CD4-positive, alpha-beta T cell (primary cell): ENCODE measurements around the gene AVPR2. TPM values are rescaled to one million over a fixed set of nuclear protein-coding genes. Genes with fewer than 3 reads are reported as not detected.

ENCODE experiments used
- ATAC-seq: fragments of 200-7000 bp; cut with Tn5 transposase; one replicate; pipeline ENCODE4 v1.10.0; 2022; ENCODE audit warnings: mild to moderate bottlenecking; ENCODE audit not compliant: poor library complexity
- CTCF ChIA-PET: fragments of 350-600 bp; sonication (Branson Sonifier 250); formaldehyde crosslinking; loops from one replicate; lab custom pipeline; 2021; ENCODE audit warnings: antibody characterized with exemption, inconsistent platforms; lab: Charles Lee
- POLR2A ChIA-PET: fragments of 350-600 bp; sonication (Branson Sonifier 250); formaldehyde crosslinking; loops from one replicate; lab custom pipeline; 2021; ENCODE audit warnings: antibody characterized with exemption, inconsistent platforms; lab: Charles Lee
- DNase-seq, 14 experiments: peaks; one replicate each; pipeline ENCODE4 v3.0.0-alpha.2; 2013 to 2020; ENCODE audit warnings: mixed read lengths in 2 of 14
- H3K27ac ChIP-seq, 2 donors: one replicate each; pipeline versions ENCODE4 v1.5.1 to v1.7.0; 2013; ENCODE audit warnings: low read length in 2 of 2, low read depth in 1 of 2, mild to moderate bottlenecking in 1 of 2
- H3K27me3 ChIP-seq, 2 experiments: 1 replicate in 1 of 2; 2 replicates in 1 of 2; pipeline versions ENCODE4 v1.6.1 to v1.7.0; 2013; ENCODE audit warnings: low read length in 2 of 2, control low read depth in 1 of 2, mild to moderate bottlenecking in 1 of 2, moderate library complexity in 1 of 2; ENCODE audit not compliant: insufficient read depth in 2 of 2, control insufficient read depth in 1 of 2
- H3K36me3 ChIP-seq: one replicate; pipeline ENCODE4 v1.6.1; 2013; ENCODE audit warnings: low read length, control low read depth; ENCODE audit not compliant: insufficient read depth
- H3K4me1 ChIP-seq: one replicate; pipeline ENCODE4 v1.6.1; 2013; ENCODE audit warnings: low read length, control low read depth; ENCODE audit not compliant: insufficient read depth
- H3K4me3 ChIP-seq: one replicate; pipeline ENCODE4 v1.5.1; 2013; ENCODE audit warnings: mild to moderate bottlenecking, low read length, moderate library complexity
- H3K9me3 ChIP-seq, 2 experiments: 1 replicate in 1 of 2; 2 replicates in 1 of 2; pipeline versions ENCODE4 v1.6.1 to v1.7.0; 2013; ENCODE audit warnings: low read length in 2 of 2, mild to moderate bottlenecking in 2 of 2, control low read depth in 1 of 2, moderate library complexity in 1 of 2; ENCODE audit not compliant: control insufficient read depth in 1 of 2, insufficient read depth in 1 of 2
- H3K27ac Mint-ChIP-seq: one replicate; pipeline ENCODE4 v1.8.0; 2020; ENCODE audit warnings: mixed read lengths
- H3K27me3 Mint-ChIP-seq: one replicate; pipeline ENCODE4 v1.8.0; 2021; ENCODE audit warnings: mixed read lengths
- H3K36me3 Mint-ChIP-seq: one replicate; pipeline ENCODE4 v1.8.0; 2021; ENCODE audit warnings: low read depth, mixed read lengths
- H3K4me1 Mint-ChIP-seq: one replicate; pipeline ENCODE4 v1.8.0; 2021; ENCODE audit warnings: low read depth, mixed read lengths
- H3K4me3 Mint-ChIP-seq: one replicate; pipeline ENCODE4 v1.8.0; 2020; ENCODE audit warnings: mild to moderate bottlenecking, mixed read lengths
- H3K9me3 Mint-ChIP-seq: one replicate; pipeline ENCODE4 v1.8.0; 2020; ENCODE audit warnings: mixed read lengths
- intact Hi-C, 2 experiments: fragments of 100-400 bp; cut with DNase I in 1 of 2; cut with micrococcal nuclease in 1 of 2; formaldehyde crosslinking; loops; one replicate each; pipeline versions ENCODE4 v1.15.1 to v1.9.0; 2023 to 2025; cut with DNase I, micrococcal nuclease
- total RNA-seq, 174 experiments: library from RNA in 2 of 174; stranded (reverse) in 2 of 174; gene quantifications; one replicate each; pipeline ENCODE4 v1.2.3 and lab custom pipeline; 2021 to 2026
- TF ChIP-seq, protein P1 (sequence below): fragments of 200-600 bp; IDR thresholded peaks from one replicate; pipeline ENCODE4 v1.8.0; 2022; ENCODE audit warnings: antibody characterized with exemption, mild to moderate bottlenecking

Gene AVPR2
- total RNA-seq, 2 experiments from 2014 or later, result not detected

GRCh38 chrX:153865321-153865580, 39.2 kb upstream of the AVPR2 start:
- Histone ChIP-seq H3K27me3 (no peaks in the 10 kb centered on the region), H3K4me1 (no peaks in the 10 kb centered on the region), H3K9me3 (no peaks in the 10 kb centered on the region), H3K27ac (no peak overlapping the region), H3K4me3 (no peak overlapping the region), H3K36me3 (no peaks in the 10 kb centered on the region)
- ChIA-PET POLR2A (no interaction called here), CTCF (no interaction called here)
- H3K4me3 Mint-ChIP-seq, result no peak overlapping the region
- ATAC-seq, result no peak
- no peaks in the 10 kb centered on the region for H3K36me3 Mint-ChIP-seq
- no peaks in the 10 kb centered on the region for H3K4me1 Mint-ChIP-seq
- no peak for DNase-seq
- intact Hi-C loops, result no loop called here
- TF ChIP-seq, protein P1, sequence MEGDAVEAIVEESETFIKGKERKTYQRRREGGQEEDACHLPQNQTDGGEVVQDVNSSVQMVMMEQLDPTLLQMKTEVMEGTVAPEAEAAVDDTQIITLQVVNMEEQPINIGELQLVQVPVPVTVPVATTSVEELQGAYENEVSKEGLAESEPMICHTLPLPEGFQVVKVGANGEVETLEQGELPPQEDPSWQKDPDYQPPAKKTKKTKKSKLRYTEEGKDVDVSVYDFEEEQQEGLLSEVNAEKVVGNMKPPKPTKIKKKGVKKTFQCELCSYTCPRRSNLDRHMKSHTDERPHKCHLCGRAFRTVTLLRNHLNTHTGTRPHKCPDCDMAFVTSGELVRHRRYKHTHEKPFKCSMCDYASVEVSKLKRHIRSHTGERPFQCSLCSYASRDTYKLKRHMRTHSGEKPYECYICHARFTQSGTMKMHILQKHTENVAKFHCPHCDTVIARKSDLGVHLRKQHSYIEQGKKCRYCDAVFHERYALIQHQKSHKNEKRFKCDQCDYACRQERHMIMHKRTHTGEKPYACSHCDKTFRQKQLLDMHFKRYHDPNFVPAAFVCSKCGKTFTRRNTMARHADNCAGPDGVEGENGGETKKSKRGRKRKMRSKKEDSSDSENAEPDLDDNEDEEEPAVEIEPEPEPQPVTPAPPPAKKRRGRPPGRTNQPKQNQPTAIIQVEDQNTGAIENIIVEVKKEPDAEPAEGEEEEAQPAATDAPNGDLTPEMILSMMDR, result no peak
- H3K27me3 Mint-ChIP-seq, result no peaks in the 10 kb centered on the region
- H3K9me3 Mint-ChIP-seq, result no peaks in the 10 kb centered on the region
- H3K27ac Mint-ChIP-seq, result no peak overlapping the region

GRCh38 chrX:153865685-153866084, 38.8 kb upstream of the AVPR2 start:
- Histone ChIP-seq H3K27me3 (no peaks in the 10 kb centered on the region), H3K4me1 (no peaks in the 10 kb centered on the region), H3K36me3 (no peaks in the 10 kb centered on the region), H3K27ac (no peak overlapping the region), H3K9me3 (no peaks in the 10 kb centered on the region), H3K4me3 (no peak overlapping the region)
- ATAC-seq, result no peak
- Mint-ChIP-seq H3K9me3 (no peaks in the 10 kb centered on the region), H3K27me3 (no peaks in the 10 kb centered on the region), H3K4me3 (no peak overlapping the region), H3K27ac (no peak overlapping the region), H3K36me3 (no peaks in the 10 kb centered on the region), H3K4me1 (no peaks in the 10 kb centered on the region)
- ChIA-PET POLR2A (no interaction called here), CTCF (no interaction called here)
- TF ChIP-seq, protein P1, result no peak
- intact Hi-C loops, result no loop called here
- no peak for DNase-seq

- H3K4me1 Mint-ChIP-seq, result no peaks in the 10 kb centered on the region
- DNase-seq, result no peak
- H3K9me3 Mint-ChIP-seq, result no peaks in the 10 kb centered on the region
- TF ChIP-seq, protein P1, result no peak
- intact Hi-C loops, result no loop called here
- H3K27me3 Mint-ChIP-seq, result no peaks in the 10 kb centered on the region
- no peaks in the 10 kb centered on the region for H3K9me3 ChIP-seq
- no peak for ATAC-seq
- CTCF ChIA-PET, result no interaction called here
- H3K4me1 ChIP-seq, result no peaks in the 10 kb centered on the region
- no peak overlapping the region for H3K4me3 Mint-ChIP-seq
- no peak overlapping the region for H3K27ac ChIP-seq
- no peaks in the 10 kb centered on the region for H3K36me3 Mint-ChIP-seq
- H3K4me3 ChIP-seq, result no peak overlapping the region
- POLR2A ChIA-PET, result no interaction called here
- no peaks in the 10 kb centered on the region for H3K27me3 ChIP-seq
- H3K36me3 ChIP-seq, result no peaks in the 10 kb centered on the region
- no peak overlapping the region for H3K27ac Mint-ChIP-seq
Measured at GRCh38 chrX:153866302-153867019, 38.0 kb upstream of the AVPR2 start.
